GM19438 (cell line): ENCODE data around the gene EFCAB13.

Source experiments
- ATAC-seq: cut with Tn5 transposase; IDR thresholded peaks from one replicate; pipeline ENCODE4 v1.9.1; 2021; ENCODE audit warnings: low read depth; ENCODE audit not compliant: unreplicated experiment

Gene EFCAB13, protein sequence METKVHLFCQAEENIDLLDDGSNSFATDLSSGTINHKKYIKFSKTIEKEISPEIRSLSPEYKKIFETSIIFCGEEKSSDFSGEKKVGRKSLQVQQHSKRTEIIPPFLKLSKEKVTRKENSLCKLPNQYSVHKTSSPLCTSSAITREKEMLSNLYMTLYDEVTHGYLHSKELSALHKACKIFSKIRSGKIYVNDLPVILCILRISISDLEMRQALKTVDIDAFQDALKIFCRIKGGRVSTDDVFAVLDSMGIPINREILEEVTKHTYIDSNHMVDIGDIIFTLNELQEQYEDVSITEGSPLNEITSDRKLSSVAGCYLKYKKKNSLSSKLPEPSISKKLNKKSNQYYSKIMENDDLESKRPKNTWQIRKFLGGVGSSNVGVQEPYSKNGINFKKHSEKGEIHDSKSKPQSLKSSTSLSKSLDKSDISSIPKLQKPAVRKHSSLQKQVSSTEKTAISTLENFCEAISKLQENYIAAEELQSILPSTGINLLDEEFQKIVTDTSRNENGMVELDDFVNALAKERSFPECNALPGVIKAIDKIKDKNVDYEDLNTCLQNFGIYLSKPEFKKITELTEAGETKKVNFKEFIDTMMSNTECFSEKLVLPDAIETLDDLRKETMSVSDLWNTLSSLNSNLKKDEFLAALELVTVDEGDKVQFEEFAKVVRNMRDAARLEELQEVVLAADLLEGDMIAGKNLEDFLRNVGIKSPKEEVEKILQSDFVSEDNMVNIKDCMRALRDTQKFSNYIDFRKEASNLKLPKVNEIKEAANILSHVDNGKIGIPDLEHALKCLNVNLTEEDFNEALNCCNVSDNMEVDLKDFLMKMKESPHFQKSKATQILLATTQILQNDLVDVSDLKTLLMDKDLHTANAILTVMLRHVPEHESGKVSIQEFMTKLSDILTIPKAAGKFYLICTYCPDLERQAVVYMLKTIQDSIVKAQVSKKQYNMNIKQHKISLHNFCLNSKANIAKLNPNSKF

DNA sequence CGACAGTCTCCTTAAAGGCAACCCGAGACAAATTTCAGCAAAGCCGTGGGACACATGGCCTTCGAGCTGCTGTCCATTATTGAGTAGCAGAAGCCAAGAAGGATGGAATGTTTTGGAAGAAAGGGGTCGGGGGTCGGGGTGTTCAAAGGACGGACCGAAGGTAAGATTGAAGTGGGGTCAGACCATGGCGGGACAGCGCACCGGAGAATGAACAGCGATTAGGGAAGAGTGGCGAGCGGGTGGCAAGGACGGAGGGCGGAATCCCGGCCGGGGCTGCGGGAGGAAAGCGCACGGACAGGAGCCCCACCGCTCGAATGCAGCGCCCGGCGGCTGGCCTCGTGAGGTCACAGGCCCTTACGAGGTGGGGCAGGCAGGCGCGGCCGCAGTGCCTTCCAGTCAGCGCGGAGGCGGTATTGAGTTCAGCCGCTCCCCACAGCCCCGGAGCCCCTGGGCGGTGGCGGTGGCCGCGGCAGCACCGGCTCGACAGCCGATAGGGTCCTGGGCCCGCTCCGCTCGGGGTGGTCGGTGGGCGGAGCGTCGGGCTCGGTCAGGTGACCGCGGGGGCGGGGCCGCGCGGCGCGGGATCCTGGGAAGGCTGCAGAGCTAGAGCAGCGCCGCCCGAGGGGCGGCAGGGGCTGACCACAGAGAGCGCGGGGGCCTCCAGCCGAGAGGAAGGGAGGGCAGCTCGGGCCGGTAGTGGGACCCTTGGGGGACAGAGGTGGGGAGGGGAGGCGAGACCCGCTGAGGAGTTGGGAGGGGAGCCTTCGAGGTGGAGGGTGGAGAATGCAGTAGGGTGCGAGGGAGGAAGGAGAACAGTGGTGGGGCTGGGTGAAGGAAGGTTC lies at the start of gene EFCAB13:
TSS of gene EFCAB13 (plus strand) at position 574 of the 842 bp plus-strand sequence. CDS start 4,399 bp downstream, outside the sequence.
- ATAC-seq: peak; percentile 84

DNA sequence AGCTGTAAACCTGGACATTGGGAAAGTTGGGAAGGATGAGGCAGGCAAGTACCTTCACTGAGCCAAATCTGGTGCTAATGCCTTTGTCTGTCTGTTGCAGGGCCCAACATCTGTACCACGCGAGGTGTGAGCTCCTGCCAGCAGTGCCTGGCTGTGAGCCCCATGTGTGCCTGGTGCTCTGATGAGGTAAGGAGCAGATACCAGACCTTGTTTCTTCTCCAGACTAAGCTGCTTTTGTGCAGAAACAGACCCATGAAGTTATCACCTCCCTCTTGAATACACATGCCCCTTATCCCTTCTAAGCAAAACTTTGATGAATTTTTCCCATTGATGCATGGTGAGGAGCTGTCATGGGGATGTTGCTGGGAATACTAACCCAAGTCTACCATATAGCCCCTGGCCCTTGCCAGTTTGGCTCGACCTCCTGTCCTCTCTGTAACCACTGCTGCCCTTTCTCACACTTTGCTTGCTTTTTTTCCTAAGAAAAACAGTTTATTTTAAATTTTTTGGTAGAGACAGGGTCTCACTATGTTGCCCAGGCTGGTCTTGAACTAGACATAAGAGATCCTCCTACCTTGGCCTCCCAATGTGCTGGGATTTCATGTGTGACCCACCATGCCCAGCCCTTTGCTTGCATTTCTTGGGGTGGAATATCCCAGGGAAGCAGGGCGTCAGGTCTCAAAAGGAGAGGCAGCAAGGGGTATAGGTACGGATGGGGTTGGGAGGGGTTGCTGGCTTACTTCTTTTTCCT lies 49.3 kb upstream of the EFCAB13 start:
- no peak for ATAC-seq

DNA sequence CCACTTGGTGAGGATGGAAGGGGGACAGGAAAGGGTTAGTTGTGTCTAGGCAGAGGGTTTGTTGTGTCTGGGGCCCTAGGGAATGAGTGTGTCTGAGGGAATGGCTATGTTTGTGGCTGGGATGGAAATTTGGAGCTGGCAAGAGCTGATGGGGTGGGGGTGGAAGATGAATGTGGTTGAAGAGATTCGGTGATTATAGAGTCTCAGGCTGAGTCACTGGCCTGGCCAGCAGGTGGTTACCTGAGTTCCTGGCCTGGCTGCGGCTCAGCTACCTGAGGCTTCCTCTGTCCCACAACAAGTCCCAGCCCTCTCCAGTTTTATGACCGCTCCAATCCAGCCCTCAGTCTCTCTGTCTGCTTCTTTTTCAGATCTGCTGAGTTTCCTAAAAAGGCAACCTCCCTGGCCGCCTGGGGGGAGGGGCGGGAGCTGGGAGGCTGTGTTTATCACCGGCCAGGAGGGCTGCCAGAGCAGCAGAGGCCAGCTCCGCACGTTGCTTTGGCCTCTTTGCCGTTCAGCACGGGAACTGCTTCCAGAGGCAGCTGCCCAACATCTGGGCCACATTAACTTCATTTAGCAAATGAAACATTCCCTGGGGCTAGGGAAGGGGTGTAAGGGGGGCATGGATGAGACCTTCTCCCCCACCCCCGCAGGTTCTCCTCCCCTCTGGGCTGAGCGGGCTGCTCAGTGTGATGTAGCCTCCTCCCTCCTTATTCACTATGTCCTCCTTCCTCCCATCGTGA lies 48.3 kb upstream of the EFCAB13 start:
- ATAC-seq: no peak

DNA sequence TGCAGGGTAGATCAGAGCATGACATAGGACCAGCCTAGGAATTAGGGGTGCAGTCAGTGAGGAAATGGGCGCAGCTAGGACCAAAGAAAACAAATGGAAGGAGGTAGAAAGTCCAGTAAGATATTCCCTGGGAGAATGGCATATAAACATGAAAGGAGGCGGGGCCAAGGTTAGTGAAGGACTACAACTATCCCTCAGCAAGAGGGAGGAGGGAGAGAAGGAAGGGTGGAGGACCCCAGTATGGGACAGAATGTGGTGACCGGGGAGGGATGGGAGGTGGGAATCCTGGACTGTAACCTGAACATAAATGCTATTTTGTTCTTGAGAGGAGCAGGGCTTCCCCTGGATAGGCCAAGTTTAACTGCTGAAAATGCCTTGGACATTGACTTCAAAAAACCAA lies 47.3 kb upstream of the EFCAB13 start:
- ATAC-seq: no peak

DNA sequence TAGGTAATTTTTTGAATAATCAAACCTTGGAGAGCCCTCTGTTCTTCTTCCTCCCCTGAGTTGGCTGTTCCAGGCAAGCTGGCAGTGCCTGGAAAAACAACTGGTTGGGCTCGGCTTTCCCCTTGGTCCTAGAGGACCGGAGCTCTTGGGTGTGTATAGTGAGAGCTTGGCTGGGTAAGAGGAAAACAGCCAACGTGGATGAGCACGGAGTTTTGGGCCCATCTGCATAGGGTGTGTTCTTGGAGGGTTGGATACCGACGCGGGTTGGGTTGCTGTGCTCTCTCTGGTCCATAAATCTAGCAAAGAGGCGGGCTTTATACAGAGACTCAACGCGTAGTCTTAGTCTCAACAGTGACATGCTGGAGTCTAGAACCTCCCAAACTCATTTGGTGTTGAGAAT lies 46.9 kb upstream of the EFCAB13 start:
- no peak for ATAC-seq

DNA sequence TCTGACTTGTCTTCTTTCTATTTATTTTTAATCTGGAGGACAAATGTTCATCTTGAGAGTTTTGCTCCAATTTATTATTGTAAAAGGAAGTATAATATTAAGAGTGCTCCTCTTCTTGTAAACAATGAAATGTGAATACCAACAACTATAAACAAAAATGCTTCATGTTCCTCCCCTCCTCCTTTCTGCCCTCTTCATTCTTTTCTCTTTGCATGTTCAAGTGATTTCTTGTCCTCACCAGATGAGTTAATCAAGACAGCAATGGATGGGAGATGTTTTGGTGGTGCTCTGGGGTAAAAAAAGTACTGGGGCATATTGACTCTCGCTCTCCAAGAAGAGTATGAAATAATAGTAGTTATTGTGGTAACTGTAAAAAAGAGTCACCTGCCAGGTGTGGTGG lies 45.8 kb upstream of the EFCAB13 start:
- no peak for ATAC-seq

DNA sequence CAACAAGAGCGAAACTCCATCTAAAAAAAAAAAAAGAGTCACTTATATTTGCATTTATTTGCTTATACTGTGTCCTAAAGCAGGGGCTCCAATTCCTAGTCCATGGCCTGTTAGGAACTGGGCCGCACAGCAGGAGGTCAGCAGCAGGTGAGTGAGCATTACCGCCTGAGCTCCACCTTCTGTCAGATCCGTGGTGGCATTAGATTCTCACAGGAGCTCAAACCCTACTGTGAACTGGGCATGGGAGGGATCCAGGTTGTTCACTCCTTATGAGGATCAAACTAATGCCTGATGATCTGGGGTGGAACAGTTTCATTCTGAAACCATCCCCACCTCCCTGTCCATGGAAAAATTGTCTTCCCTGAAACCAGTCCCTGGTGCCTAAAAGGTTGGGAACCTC lies 45.2 kb upstream of the EFCAB13 start:
- ATAC-seq: no peak

DNA sequence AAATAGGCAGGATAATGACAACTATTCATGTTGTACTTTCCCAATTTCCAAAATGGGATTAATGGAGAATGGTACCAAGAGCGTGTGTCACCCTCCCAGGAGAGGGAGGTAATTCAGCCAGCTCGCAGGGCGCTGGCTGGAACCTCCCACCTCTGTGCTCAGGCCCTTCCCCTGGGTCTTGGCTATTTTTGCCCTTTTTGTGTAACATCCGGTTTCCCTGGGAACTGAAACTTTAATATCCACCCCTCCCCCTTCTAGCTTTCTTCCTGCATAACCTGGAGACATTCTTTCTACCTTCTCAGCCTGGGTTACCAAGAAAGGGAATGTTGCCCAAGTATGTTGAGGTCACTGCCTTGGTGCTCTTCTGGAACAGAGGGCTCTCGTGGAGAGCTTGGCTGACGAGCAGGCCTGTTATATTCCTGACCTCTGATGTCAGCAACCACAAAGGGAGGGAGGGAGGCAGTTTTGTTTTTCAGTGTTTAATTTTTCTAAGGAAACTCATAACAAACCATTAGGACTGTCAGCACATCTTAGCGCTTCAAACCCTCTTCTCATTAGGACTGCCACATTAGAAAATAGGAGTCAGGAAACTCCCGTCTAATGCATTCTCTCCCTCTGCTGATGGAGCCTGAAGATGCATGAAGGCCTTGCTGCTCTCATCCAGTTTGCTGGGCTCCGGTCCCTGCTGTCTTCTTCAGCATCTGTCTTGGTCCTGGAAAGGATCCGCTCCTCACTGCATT lies 44.5 kb upstream of the EFCAB13 start:
- ATAC-seq: peak; percentile 74

DNA sequence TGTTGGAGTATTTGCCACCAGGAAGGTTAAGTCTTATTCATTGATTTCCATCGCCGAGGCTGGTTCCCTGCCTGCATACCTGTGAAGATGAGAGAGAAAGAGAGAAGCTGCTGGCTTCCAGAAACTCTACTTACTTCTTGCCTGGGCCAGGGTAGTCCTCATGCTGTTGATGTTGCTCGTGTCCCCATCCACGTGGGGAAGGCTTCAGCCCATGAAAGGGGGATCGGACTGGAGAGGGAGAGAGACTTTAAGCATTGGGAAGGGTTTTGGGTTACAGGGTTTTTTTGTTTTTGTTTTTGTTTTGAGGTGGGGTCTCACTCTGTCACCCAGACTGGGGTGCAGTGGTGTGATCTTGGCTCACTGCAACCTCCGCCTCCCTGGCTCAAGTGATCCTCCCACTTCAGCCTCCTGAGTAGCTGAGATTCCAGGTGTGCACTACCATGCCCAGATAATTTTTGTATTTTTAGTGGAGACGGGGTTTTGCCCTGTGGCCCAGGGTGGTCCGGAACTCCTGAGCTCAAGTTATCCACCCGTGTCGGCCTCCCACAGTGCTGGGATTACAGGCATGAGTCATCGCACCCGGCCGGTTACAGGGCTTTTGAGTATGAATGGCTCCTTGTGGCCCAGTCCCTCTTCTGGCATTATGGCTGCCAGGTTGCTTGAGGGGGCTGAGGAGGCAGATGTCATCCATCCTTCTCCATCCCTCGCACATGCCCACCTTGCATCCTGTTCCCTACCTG lies 43.5 kb upstream of the EFCAB13 start:
- ATAC-seq: no peak

DNA sequence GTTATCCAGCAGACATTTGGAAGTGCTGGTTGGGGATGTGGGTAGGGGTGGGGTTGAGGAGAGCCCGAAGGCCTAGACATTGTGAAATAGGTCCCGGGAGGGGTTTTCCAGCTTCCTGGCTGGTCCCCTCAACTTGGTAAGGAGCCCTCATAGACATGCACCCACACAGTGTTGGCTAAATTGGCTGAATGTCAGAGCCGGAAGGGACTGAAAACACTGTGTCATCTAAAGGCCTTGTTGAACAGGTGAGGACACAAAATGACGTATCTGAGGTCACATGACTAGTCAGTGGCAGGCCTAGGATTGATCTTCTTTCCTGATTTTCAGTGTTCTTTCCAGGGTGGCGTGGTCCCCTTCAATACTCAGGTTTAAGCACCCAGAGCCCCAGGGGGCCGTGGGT lies 42.5 kb upstream of the EFCAB13 start:
- ATAC-seq: no peak

DNA sequence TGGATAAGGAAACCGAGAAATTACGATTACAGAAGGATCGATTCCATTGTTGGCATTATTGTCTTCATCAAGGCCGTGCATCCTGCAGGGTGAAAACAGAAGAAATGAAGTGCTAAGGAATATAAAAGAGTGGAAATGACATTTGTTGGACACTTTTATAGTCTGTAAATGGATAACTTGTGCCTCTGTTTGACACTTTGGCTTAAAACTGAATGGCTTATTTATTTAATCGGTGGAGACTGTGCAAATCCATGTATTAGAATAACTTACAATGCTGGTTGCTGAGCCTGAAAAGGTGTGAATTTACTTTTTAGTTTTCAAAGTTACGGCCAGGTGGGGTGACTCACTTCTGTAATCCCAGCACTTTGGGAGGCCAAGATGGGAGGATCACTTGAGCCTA lies 38.8 kb upstream of the EFCAB13 start:
- ATAC-seq: no peak

DNA sequence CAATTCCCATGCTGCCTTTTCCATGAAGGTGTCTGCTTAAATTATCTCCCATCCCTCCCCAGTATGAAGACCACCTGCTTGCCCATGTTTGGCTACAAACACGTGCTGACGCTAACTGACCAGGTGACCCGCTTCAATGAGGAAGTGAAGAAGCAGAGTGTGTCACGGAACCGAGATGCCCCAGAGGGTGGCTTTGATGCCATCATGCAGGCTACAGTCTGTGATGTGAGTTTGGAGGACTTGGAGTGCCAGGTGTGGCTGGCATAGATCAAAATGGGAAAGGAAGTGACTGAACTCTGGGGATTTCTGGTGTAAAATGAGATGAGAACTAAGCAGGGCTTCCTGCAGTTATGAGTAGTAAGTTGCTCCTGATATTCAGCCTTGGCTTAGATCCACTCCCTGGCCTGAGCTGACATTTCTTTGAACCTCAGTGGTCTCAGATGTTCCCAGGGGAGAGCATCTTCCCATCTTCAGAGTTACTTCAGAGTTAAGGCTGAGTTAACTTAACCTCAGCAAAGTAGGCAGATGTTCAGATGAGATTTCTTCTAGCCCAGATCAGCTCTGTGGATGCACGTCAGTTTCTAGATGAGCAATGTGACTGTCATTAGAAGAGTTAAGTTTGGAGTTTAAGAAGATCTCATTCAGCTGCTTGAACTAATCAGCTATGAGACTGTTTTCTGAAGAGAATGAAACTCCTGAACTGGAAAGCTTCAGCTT lies 37.4 kb upstream of the EFCAB13 start:
- ATAC-seq: peak; percentile 77

DNA sequence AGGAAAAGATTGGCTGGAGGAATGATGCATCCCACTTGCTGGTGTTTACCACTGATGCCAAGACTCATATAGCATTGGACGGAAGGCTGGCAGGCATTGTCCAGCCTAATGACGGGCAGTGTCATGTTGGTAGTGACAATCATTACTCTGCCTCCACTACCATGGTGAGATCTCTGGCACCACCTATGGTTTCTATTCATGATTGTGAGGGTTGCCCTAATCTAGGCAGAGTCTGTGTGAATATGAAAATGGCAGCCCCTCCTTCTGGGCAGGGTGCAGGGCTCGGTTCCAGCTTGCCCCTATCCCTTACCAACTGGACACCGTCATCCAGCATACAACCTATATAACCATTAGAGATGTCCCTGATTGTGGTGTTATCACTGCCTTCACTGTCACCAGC lies 36.7 kb upstream of the EFCAB13 start:
- no peak for ATAC-seq

DNA sequence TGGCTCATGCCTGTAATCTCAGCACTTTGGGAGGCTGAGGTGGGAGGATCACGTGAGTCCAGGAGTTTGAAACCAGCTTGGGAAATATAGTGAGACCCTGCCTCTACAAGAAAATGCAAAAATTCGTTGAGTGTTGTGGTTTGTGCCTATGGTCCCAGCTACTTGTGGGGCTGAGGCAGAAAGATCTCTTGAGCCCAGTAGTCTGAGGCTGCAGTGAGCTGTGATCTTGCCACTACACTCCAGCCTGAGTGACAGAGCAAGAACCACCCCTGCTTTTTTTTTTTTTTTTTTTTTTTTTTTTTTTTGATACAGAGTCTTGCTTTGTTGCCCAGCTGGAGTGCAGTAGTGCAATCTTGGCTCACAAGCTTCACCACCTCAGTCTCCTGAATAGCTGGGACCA lies 36.1 kb upstream of the EFCAB13 start:
- ATAC-seq: no peak

DNA sequence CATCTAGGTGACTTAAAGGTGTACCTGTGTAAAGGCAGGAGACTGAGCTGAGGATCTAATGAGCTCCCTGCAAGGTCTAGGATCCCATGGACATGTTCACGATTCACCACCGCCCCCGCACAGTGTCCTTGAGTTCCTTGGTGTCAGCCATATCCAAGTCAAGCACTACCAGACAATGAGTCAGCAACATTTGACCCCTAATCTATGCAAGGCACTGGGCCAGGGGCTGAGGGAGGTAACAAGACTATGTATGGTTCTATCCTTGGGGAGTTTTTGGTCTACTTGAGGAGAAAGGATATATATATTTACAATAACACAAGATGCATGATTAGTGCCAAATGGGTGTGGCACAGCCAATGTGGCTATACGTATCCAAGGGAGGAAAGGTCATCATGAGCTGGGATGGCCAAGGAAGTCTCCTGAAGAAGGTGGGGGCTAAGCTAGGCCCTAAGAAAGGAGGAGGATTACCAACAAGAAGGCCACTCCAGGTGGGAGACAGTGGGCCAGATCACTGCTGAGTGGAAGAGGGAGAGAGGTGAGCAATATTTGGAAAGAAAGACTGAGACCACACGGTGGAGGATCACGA lies 35.1 kb upstream of the EFCAB13 start:
- no peak for ATAC-seq

DNA sequence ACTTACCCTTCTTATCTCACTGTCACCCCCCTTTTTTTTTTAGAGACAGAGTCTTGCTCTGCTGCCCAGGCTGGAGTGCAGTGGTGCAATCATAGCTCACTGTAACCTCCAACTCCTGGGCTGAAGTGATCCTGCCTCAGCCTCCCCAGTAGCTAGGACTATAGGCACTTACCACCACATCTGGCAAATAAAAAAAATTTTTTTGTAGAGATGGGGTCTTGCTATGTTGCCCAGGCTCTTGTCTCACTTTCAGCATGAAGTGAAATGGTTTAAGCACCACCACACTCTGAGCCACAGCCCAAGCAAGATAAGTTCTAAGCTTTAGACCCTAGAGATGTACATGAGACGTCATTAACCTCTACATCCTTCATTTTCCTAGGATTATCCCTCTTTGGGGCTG lies 34.5 kb upstream of the EFCAB13 start:
- ATAC-seq: no peak

DNA sequence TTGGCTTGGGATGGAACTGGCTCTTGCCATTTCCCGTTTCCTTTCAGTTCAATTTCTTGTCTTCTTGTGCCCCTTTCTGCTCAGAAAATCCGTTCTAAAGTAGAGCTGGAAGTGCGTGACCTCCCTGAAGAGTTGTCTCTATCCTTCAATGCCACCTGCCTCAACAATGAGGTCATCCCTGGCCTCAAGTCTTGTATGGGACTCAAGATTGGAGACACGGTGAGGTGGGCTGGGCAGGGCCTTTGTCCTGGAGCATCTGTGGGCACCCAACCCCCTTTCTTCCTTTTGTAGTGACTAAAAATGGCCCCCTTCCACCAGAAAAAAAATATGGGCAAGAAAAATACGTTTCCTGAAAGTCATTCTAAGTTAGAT lies 32.9 kb upstream of the EFCAB13 start:
- ATAC-seq: no peak
